ENCODE results near the gene GTPBP1.

DNA sequence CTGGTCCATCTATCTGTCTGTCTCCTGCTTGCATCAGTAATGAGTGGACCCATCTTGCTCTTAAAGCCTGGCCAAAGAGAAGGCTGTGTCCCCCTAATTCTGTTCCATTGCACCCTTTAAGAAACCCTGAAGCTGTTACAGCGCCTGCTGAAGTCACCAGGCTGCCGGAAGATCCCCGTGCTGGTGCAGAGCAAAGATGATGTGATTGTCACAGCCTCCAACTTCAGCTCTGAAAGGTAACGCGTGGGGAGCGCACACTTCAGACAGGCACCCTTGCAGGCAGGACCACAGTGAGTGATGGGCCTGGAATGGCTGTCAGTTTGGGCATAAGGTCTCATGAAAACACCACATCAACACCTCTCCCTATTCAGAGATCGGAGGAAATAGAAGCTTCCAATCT lies 18.4 kb downstream of the GTPBP1 start:
- TF ChIP-seq HIVEP1 (CRISPR knock-in tag; IDR thresholded peaks at IDR 0.05), result no peak
- no peak for TF ChIP-seq EZH2 (conservative IDR thresholded peaks at IDR 0.05; ENCODE audit: low read depth, low read length)
- TF ChIP-seq IRF9 (CRISPR knock-in tag; IDR thresholded peaks at IDR 0.05; ENCODE audit: borderline replicate concordance), result no peak
- TF ChIP-seq, protein P1, sequence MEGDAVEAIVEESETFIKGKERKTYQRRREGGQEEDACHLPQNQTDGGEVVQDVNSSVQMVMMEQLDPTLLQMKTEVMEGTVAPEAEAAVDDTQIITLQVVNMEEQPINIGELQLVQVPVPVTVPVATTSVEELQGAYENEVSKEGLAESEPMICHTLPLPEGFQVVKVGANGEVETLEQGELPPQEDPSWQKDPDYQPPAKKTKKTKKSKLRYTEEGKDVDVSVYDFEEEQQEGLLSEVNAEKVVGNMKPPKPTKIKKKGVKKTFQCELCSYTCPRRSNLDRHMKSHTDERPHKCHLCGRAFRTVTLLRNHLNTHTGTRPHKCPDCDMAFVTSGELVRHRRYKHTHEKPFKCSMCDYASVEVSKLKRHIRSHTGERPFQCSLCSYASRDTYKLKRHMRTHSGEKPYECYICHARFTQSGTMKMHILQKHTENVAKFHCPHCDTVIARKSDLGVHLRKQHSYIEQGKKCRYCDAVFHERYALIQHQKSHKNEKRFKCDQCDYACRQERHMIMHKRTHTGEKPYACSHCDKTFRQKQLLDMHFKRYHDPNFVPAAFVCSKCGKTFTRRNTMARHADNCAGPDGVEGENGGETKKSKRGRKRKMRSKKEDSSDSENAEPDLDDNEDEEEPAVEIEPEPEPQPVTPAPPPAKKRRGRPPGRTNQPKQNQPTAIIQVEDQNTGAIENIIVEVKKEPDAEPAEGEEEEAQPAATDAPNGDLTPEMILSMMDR (CRISPR knock-in tag; IDR thresholded peaks at IDR 0.05), result no peak
- TF ChIP-seq ZNF724P (CRISPR knock-in tag; IDR thresholded peaks at IDR 0.05; ENCODE audit: borderline replicate concordance), result no peak
- TF ChIP-seq ZBTB10 (CRISPR knock-in tag; IDR thresholded peaks at IDR 0.05; ENCODE audit: borderline replicate concordance), result no peak
- TF ChIP-seq ZNF569 (CRISPR knock-in tag; IDR thresholded peaks at IDR 0.05; ENCODE audit: borderline replicate concordance), result no peak
- TF ChIP-seq TAF1 (CRISPR knock-in tag; IDR thresholded peaks at IDR 0.05), result no peak
- no peak for TF ChIP-seq ZNF33A (CRISPR knock-in tag; IDR thresholded peaks at IDR 0.05; ENCODE audit: borderline replicate concordance)
- TF ChIP-seq ZBTB7A (CRISPR knock-in tag; IDR thresholded peaks at IDR 0.05), result no peak
